ENCODE measurements around the gene FBXL13. TPM values are rescaled to one million over a fixed set of nuclear protein-coding genes. Genes with fewer than 3 reads are reported as not detected.
"Not testable (repeated sequence)": the region's sequence is repeated elsewhere in the genome, so short reads cannot be mapped to it uniquely, and the experiment has no call there.

The FBXL13 gene
- total RNA-seq, 1 experiment from 2014 or later: 0.75 TPM

- not testable (repeated sequence) for H3K4me1 ChIP-seq; H3K27ac ChIP-seq; H3K4me3 ChIP-seq; H3K36me3 ChIP-seq; H3K27me3 ChIP-seq; H3K9me3 ChIP-seq (replicated peaks); DNase-seq
Observed at GRCh38 chr7:102794567-102794966, 280.0 kb downstream of the FBXL13 start.

DNA sequence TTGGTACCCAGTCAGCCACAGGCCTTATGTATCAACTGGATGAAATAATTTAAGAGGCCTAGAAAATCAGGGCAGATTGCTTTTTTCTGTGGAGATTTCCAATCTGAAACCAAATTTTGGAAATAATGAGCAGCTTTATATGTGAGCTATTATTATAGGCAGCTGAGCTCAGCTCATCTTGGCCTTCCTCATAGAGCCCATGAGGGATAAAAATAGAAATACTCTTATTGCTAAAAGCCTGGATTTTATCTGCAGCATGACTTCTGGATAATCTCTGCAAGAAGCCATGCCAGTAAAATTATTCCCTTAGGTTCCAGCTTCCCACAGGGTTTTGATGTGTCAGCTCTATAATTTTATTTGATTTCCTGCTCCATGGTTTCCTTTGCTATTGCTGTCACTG, 282.8 kb downstream of the FBXL13 start:
- not testable (repeated sequence) for H3K27me3 ChIP-seq; H3K36me3 ChIP-seq; H3K9me3 ChIP-seq (replicated peaks); H3K4me1 ChIP-seq; DNase-seq; H3K4me3 ChIP-seq; H3K27ac ChIP-seq

GRCh38 chr7:102791367-102791766, 283.2 kb downstream of the FBXL13 start:
- DNase-seq; H3K9me3 ChIP-seq (replicated peaks); H3K27ac ChIP-seq; H3K4me1 ChIP-seq; H3K4me3 ChIP-seq; H3K36me3 ChIP-seq; H3K27me3 ChIP-seq: not testable (repeated sequence)

GRCh38 chr7:102790364-102791100, 284.1 kb downstream of the FBXL13 start:
- H3K36me3 ChIP-seq: not testable (repeated sequence)

DNA sequence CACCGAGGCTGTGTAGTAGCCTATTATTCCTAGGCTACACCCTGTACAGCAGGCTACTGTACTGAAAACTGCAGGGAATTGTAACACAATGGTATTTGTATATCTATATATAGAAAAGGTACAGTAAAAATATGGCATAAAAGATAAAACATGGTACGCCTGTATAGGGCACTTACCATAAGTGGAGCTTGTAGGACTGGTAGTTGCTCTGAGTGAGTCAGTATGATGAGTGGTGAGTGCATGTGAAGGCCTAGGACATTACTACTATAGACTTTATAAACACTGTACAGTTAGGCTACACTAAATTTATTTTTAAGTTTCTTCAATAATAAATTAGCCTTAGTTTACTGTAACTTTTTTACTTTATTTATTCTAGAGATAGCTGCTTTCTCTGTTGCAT, 285.8 kb downstream of the FBXL13 start:
- not testable (repeated sequence) for DNase-seq; H3K27ac ChIP-seq; H3K36me3 ChIP-seq; H3K9me3 ChIP-seq (replicated peaks); H3K4me3 ChIP-seq; H3K27me3 ChIP-seq; H3K4me1 ChIP-seq

More at GRCh38 chr7:102790364-102791100, 284.1 kb downstream of the FBXL13 start:
- DNase-seq; H3K27me3 ChIP-seq; H3K4me1 ChIP-seq; H3K9me3 ChIP-seq (replicated peaks); H3K27ac ChIP-seq; H3K4me3 ChIP-seq: not testable (repeated sequence)

GRCh38 chr7:102780926-102781325, 293.7 kb downstream of the FBXL13 start:
- not testable (repeated sequence) for DNase-seq; H3K9me3 ChIP-seq (replicated peaks)

GRCh38 chr7:102778663-102779062, 295.9 kb downstream of the FBXL13 start:
- H3K9me3 ChIP-seq (replicated peaks); H3K27ac ChIP-seq; H3K36me3 ChIP-seq; H3K4me1 ChIP-seq; H3K27me3 ChIP-seq; H3K4me3 ChIP-seq; DNase-seq: not testable (repeated sequence)

More at GRCh38 chr7:102780926-102781325, 293.7 kb downstream of the FBXL13 start:
- H3K4me1 ChIP-seq, H3K36me3 ChIP-seq, H3K4me3 ChIP-seq, H3K27ac ChIP-seq, H3K27me3 ChIP-seq: not testable (repeated sequence)

- not testable (repeated sequence) for H3K4me1 ChIP-seq; H3K27ac ChIP-seq; H3K9me3 ChIP-seq (replicated peaks); H3K27me3 ChIP-seq; H3K4me3 ChIP-seq; H3K36me3 ChIP-seq; DNase-seq
Observed at GRCh38 chr7:102776217-102776616, 298.4 kb downstream of the FBXL13 start.

- H3K27ac ChIP-seq; H3K36me3 ChIP-seq; DNase-seq; H3K4me3 ChIP-seq; H3K4me1 ChIP-seq; H3K9me3 ChIP-seq (replicated peaks); H3K27me3 ChIP-seq: not testable (repeated sequence)
Observed at GRCh38 chr7:102770467-102770866, 304.1 kb downstream of the FBXL13 start.

DNA sequence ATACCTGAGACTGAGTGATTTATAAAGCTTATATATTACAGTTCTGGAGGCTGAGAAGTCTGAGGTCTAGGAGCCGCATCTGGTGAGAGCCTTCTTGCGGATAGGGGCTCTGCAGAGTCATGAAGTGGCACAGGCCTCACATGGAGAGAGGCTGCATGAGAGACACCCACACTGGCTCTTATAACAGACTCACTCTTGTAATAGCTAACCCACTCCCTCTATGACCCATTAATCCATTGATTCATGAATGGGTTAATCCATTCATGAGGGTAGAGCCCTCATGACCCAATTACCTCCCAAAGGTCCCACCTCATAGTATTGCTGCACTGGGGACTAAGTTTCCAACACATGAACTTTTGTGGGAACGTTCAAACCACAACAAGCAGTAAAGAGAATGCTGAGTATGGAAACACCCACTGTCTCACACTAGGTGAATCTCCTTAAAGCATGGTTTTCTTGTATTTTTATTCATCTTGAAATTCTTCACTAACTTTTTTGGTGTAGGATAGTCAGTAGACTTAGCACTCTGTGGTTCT, 304.9 kb downstream of the FBXL13 start:
- not testable (repeated sequence) for H3K9me3 ChIP-seq (replicated peaks); H3K4me1 ChIP-seq; DNase-seq; H3K36me3 ChIP-seq; H3K4me3 ChIP-seq; H3K27me3 ChIP-seq; H3K27ac ChIP-seq

DNA sequence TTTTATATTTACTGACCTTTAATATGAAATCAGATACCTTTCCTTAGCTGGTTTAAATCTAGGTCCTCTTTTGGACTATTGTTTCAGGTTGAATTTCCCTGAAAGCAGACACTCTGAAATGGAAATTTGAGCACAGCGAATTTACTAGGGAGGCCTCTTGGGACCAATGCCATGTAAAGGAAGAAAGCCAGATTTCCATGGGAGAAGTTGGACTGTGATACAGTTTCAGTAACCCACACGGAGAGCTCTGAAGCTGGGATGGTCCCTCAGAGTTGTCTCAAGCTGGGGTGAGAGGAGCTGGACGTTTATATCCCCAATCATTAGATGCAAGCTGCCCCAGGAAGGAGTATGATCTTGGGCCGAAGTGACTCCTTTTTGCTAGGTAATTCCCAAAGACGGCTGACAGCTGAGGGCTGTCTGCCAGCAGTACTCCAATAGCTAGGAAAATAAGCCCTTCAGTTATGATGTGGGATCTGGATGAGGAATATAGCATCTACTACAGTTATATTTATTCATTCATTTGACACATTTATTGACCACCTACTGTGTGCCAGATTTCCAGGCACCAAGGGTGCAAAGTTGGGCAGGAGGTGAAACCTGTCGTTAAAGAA, 311.2 kb downstream of the FBXL13 start:
- H3K27me3 ChIP-seq; H3K36me3 ChIP-seq; H3K27ac ChIP-seq; H3K9me3 ChIP-seq (replicated peaks); H3K4me1 ChIP-seq; H3K4me3 ChIP-seq: not testable (repeated sequence)
- peak in 1 of 2 experiments; percentile 28 for DNase-seq

Other genes with a start within 250 kb of the FBXL13 start
- 67.1 and 71.2 TPM in 2 replicates for gene LRRC17, start 161.8 kb downstream of the FBXL13 start, total RNA-seq (2014; rRNA removed; shearing (Covaris generic))
- gene ARMC10, start 344 bp upstream of the FBXL13 start, total RNA-seq (2014; rRNA removed; shearing (Covaris generic)): 27.4 and 31.2 TPM in 2 replicates
- gene NAPEPLD, start 74.3 kb upstream of the FBXL13 start, total RNA-seq (2014; rRNA removed; shearing (Covaris generic)): 5.3 and 12.5 TPM in 2 replicates
- gene PMPCB, start 222.6 kb upstream of the FBXL13 start, total RNA-seq (2014; rRNA removed; shearing (Covaris generic)): 96.1 and 110 TPM in 2 replicates

Measured in SJCRH30 (cell line).